Astrocyte of the cerebellum (primary cell): ENCODE data around the gene WDR76.
"Not testable (repeated sequence)": the region's sequence is repeated elsewhere in the genome, so short reads cannot be mapped to it uniquely, and the experiment has no call there.

Experiments used
- DNase-seq: peaks from one replicate; pipeline ENCODE4 v3.0.0-alpha.2; 2011; ENCODE audit warnings: low read depth
- H3K4me3 ChIP-seq: 2 replicates; pipeline ENCODE4 v1.5.1; 2011; ENCODE audit warnings: mild to moderate bottlenecking, low read depth, low read length, moderate library complexity
- in situ Hi-C: cut with HindIII; loops from 2 replicates; pipeline ENCODE4 v1.10.0; 2017; ENCODE audit warnings: low sequenced_read_pairs
- TF ChIP-seq, protein P1 (sequence below): IDR thresholded peaks from 2 replicates; pipeline ENCODE4 v1.5.1; 2012; ENCODE audit warnings: low read length, low read depth, moderate library complexity, mild to moderate bottlenecking; ENCODE audit errors: missing control alignments

WDR76 gene

DNA sequence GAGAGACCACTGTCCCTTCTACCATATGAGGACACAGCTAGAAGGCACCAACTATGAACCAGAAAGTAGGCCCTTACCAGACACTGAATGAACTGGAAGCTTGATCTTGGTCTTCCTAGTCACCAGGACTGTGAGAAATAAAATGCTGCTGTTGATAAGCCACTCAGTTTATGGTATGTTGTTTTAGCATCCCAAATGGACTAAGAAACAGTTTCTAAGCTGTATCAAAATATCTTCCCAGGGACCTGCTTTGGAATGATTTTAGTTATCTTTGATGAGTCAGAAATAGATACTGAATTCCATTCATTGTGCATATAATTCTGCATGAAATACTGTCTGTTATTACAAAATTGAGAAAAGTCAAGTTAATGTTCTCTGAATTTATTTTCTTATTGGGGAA, 18.6 kb downstream of the WDR76 start:
- no peak overlapping the region for H3K4me3 ChIP-seq
- in situ Hi-C loops, result no loop called here
- TF ChIP-seq, protein P1, sequence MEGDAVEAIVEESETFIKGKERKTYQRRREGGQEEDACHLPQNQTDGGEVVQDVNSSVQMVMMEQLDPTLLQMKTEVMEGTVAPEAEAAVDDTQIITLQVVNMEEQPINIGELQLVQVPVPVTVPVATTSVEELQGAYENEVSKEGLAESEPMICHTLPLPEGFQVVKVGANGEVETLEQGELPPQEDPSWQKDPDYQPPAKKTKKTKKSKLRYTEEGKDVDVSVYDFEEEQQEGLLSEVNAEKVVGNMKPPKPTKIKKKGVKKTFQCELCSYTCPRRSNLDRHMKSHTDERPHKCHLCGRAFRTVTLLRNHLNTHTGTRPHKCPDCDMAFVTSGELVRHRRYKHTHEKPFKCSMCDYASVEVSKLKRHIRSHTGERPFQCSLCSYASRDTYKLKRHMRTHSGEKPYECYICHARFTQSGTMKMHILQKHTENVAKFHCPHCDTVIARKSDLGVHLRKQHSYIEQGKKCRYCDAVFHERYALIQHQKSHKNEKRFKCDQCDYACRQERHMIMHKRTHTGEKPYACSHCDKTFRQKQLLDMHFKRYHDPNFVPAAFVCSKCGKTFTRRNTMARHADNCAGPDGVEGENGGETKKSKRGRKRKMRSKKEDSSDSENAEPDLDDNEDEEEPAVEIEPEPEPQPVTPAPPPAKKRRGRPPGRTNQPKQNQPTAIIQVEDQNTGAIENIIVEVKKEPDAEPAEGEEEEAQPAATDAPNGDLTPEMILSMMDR, result no peak
- no peak for DNase-seq

DNA sequence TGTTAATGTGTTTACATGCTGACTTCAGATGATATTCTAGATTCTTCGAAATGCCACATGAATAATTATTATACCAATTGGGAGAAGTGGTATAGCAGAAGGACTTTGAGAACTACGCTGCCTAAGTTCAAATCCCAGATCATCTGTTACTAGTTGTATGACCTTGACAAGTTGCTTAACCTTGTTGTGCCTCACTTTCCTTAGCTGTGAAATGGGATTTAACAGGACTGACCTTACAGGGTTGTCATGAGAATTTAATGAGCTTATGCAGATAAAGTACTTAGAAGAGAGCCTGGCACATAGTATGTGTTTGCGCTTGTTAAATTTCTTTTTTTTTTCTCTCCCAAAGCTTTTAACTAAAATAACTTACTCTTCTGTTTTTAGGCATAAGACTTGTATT, 24.4 kb downstream of the WDR76 start:
- in situ Hi-C loops, result no loop called here
- DNase-seq, result no peak
- TF ChIP-seq, protein P1, result no peak
- no peak overlapping the region for H3K4me3 ChIP-seq

DNA sequence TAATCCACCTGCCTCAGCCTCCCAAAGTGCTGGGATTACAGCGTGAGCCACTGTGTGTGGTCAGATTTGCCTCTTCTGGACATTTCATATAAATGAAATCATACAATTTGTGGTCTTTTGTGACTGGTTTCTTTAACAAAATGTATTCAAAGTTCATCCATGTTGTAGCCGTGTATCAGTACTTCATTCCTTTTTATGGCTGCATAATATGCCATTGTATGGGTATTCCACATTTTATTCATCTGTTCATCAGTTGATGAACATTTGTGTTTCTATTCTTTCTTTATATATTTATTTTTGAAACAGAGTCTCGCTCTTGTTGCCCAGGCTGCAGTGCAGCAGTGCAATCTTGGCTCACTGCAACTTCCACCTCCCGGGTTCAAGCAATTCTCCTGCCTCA, 25.8 kb downstream of the WDR76 start:
- TF ChIP-seq, protein P1, result no peak
- DNase-seq, result no peak
- no peak overlapping the region for H3K4me3 ChIP-seq
- in situ Hi-C loops, result no loop called here

DNA sequence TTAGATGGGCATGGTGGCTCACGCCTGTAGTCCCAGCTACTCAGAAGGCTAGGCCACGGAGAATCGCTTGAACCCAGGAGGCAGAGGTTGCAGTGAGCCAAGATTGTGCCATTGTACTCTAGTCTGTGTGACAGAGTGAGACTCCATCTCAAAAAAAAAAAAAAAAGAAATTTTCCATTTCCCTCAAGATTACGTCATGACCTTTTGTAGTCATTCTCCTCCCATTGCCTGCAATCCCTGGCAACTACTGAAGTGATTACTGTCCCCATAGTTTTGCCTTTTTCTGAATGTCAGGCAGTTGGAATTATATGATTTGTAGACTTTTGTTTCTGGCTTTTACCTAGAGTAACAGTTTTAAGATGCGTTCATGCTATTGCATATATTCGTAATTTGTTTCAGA, 28.0 kb downstream of the WDR76 start:
- TF ChIP-seq, protein P1, result no peak
- DNase-seq, result no peak
- H3K4me3 ChIP-seq, result no peak overlapping the region
- in situ Hi-C loops, result no loop called here

DNA sequence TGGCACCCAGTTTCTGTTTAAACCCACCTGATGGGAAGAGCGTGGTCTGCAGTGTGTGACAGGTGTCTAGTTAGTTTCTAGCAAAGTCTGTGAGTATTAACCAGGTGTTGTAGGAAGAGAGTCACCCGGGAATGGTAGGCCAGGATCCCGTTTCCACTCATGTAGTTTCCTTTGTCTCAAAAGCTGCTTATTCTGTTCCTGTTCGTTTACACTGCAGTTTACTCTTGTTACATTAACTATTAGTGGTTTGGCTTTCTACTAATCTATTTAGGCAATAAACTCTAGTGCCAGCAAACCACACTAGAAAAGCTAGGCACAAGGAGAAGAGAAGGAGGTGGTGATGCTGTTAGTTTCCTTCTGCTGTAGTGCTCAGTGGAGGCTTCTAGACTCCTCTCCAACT, 32.7 kb downstream of the WDR76 start:
- H3K4me3 ChIP-seq, result no peak overlapping the region
- TF ChIP-seq, protein P1, result no peak
- in situ Hi-C loops, result no loop called here
- no peak for DNase-seq

DNA sequence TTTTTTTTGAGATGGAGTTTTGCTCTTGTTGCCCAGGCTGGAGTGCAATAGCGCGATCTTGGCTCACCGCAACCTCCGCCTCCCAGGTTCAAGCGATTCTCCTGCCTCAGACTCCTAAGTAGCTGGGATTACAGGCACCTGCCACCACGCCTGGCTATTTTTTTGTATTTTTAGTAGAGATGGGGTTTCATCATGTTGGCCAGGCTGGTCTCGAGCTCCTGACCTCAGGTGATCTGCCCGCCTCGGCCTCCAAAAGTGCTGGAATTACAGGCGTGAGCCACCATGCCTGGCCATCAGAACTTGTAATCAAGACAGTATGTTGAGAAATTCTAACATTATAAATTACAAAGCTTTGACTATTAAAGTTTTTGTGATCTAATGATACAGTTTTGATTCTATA, 39.8 kb downstream of the WDR76 start:
- H3K4me3 ChIP-seq, in situ Hi-C loops, DNase-seq: not testable (repeated sequence)

DNA sequence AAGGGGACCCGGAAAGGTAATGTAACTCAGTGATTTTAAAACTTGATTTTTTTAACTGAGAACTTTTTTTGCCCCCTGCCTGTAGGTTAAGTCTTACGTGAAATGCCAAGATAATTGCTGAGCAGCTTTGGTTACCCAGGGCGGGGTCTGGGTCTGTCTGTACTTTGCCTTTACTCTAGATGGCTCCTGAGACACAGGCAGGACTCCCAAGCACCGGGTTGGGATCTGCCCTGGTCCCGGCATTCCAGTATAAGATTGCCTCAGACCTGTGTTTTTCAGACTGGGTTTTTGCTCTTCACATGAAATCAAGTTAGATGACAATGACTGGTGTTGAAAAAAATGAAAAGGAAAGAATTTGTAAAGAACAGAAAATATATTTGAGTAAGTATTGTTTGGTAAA, 40.3 kb downstream of the WDR76 start:
- TF ChIP-seq, protein P1, result no peak
- in situ Hi-C loops, result no loop called here

More for the DNA sequence above, 40.3 kb downstream of the WDR76 start:
- no peak for DNase-seq
- H3K4me3 ChIP-seq, result no peak overlapping the region
